Ishikawa (cell line): Measurements from ENCODE around the gene INPP4B.

ENCODE experiments used
- CEBPB ChIP-seq: IDR thresholded peaks from 2 replicates; pipeline ENCODE4 v1.6.1; 2012
- CREB1 ChIP-seq: IDR thresholded peaks from 2 replicates; pipeline ENCODE4 v1.6.1; 2012; ENCODE audit warnings: low read depth
- EGR1 ChIP-seq: IDR thresholded peaks from 2 replicates; pipeline ENCODE4 v1.6.1; 2012
- EP300 ChIP-seq: IDR thresholded peaks from 2 replicates; pipeline ENCODE4 v1.6.1; 2012; ENCODE audit warnings: borderline replicate concordance
- FOXM1 ChIP-seq: IDR thresholded peaks from 2 replicates; pipeline ENCODE4 v1.6.1; 2012; ENCODE audit warnings: low read depth, borderline replicate concordance
- NFIC ChIP-seq: IDR thresholded peaks from 2 replicates; pipeline ENCODE4 v1.6.1; 2012
- RAD21 ChIP-seq: IDR thresholded peaks from 2 replicates; pipeline ENCODE4 v1.6.1; 2012; ENCODE audit warnings: low read depth
- REST ChIP-seq: IDR thresholded peaks from 2 replicates; pipeline ENCODE4 v1.6.1; 2012; ENCODE audit warnings: low read depth, mild to moderate bottlenecking
- TAF1 ChIP-seq: IDR thresholded peaks from 2 replicates; pipeline ENCODE4 v1.6.1; 2012; ENCODE audit warnings: low read depth, mild to moderate bottlenecking
- TCF12 ChIP-seq: IDR thresholded peaks from 2 replicates; pipeline ENCODE4 v1.6.1; 2012; ENCODE audit warnings: low read depth
- TEAD4 ChIP-seq: IDR thresholded peaks from 2 replicates; pipeline ENCODE4 v1.6.1; 2012
- YY1 ChIP-seq: IDR thresholded peaks from 2 replicates; pipeline ENCODE4 v1.6.1; 2012; ENCODE audit warnings: low read depth
- ZBTB7A ChIP-seq: IDR thresholded peaks from 2 replicates; pipeline ENCODE4 v1.6.1; 2012; ENCODE audit warnings: low read depth
- TF ChIP-seq, protein P1 (sequence below): IDR thresholded peaks from 2 replicates; pipeline ENCODE4 v1.6.1; 2012
- TF ChIP-seq, protein P2 (sequence below): IDR thresholded peaks from 2 replicates; pipeline ENCODE4 v1.6.1; 2012

Gene INPP4B

GRCh38 chr4:142393127-142393526 is 453.0 kb downstream of the INPP4B start:
- TF ChIP-seq TCF12 (no peak), ZBTB7A (no peak), EP300 (no peak), YY1 (no peak), RAD21 (no peak), TAF1 (no peak), EGR1 (no peak), REST (no peak), NFIC (no peak), FOXM1 (no peak), CREB1 (no peak), CEBPB (no peak), TEAD4 (no peak)
- TF ChIP-seq, protein P1, sequence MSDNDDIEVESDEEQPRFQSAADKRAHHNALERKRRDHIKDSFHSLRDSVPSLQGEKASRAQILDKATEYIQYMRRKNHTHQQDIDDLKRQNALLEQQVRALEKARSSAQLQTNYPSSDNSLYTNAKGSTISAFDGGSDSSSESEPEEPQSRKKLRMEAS: no peak
- TF ChIP-seq, protein P2, sequence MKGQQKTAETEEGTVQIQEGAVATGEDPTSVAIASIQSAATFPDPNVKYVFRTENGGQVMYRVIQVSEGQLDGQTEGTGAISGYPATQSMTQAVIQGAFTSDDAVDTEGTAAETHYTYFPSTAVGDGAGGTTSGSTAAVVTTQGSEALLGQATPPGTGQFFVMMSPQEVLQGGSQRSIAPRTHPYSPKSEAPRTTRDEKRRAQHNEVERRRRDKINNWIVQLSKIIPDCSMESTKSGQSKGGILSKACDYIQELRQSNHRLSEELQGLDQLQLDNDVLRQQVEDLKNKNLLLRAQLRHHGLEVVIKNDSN: no peak

DNA sequence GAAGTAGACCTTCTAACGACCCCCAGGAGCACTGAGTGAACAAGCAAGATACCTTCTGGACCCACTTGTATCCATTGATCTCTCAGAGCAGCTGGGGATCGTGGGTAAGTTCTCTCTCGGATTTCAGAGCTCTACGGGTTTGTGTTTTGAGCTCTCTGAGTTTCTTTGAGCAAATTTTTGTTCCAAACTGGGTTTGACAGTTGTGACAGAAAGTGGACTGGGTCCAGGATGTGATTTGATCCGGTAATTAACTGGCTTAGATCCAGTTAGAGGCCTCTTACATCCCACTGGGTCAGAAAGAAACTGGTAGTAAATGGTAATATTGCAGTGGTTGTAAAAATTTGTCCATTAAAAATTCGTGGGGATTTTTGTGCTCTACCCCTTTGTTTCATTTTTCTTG is 459.2 kb downstream of the INPP4B start:
- TF ChIP-seq TAF1: no peak
- TF ChIP-seq TCF12: no peak
- 0 out of 2 replicates have a peak, but pooled peaks have one; percentile 16 for TF ChIP-seq NFIC

GRCh38 chr4:142386449-142386848 is 459.7 kb downstream of the INPP4B start:
- TF ChIP-seq TEAD4 (no peak), EP300 (no peak), CEBPB (no peak), CREB1 (no peak)

- TF ChIP-seq REST (no peak), TCF12 (peak; percentile 39; the same call in 1 of the 2 replicates), TEAD4 (no peak), RAD21 (no peak), CEBPB (peak; percentile 78; the same call in 1 of the 2 replicates), EP300 (peak; percentile 62; the same call in 1 of the 2 replicates), FOXM1 (peak; percentile 36; the same call in 1 of the 2 replicates)
- TF ChIP-seq, protein P2: 0 out of 2 replicates have a peak, but pooled peaks have one; percentile 16
Measured at GRCh38 chr4:142383800-142384470, 462.2 kb downstream of the INPP4B start.

DNA sequence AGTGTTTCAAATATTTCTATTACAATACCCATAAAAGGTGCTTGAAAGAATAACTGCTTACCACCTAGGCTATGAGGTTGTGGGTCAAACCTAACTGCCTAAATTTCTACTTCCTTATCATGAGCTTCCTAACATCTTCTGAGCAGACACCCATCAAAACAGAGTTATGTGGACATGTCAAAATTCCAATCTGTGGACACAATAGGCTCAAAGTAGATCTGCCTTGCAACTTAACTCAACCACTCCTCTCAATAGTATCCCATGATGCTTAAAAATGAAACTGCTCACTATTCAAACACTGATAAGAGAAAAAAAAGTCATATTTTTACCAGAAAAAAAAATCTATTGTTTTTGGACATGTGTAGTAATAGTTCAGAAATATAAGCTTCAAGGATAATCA is 462.7 kb downstream of the INPP4B start:
- TF ChIP-seq TCF12: no peak
- TF ChIP-seq, protein P1: no peak
- TF ChIP-seq CREB1: no peak
- no peak for TF ChIP-seq ZBTB7A
- no peak for TF ChIP-seq RAD21
- TF ChIP-seq EGR1: no peak
- no peak for TF ChIP-seq EP300
- TF ChIP-seq TEAD4: no peak
- no peak for TF ChIP-seq TAF1
- no peak for TF ChIP-seq CEBPB
- no peak for TF ChIP-seq REST
- TF ChIP-seq YY1: no peak
- TF ChIP-seq FOXM1: no peak
- no peak for TF ChIP-seq NFIC
- TF ChIP-seq, protein P2: no peak
